GM18520 (cell line): Measurements from ENCODE around the gene LGALS1.

Experiments used
- ATAC-seq: cut with Tn5 transposase; IDR thresholded peaks from one replicate; pipeline ENCODE4 v1.9.1; 2021; ENCODE audit not compliant: unreplicated experiment

The LGALS1 gene

GRCh38 chr22:37674951-37675929 is at the start of gene LGALS1:
LGALS1 (plus strand) TSS chr22:37675636; CDS start chr22:37675703, 67 bp downstream.
- ATAC-seq, result peak; percentile 33

GRCh38 chr22:37625737-37626136 is 49.7 kb upstream of the LGALS1 start:
- ATAC-seq, result no peak

GRCh38 chr22:37626144-37626543 is 49.3 kb upstream of the LGALS1 start:
- no peak for ATAC-seq

GRCh38 chr22:37626556-37627075 is 48.8 kb upstream of the LGALS1 start:
- no peak for ATAC-seq

GRCh38 chr22:37627121-37627520 is 48.3 kb upstream of the LGALS1 start:
- ATAC-seq, result no peak

- ATAC-seq, result no peak
These were observed 47.9 kb upstream of the LGALS1 start for GRCh38 chr22:37627545-37627944.

GRCh38 chr22:37628830-37629229 is 46.6 kb upstream of the LGALS1 start:
- no peak for ATAC-seq

GRCh38 chr22:37629928-37630327 is 45.5 kb upstream of the LGALS1 start:
- no peak for ATAC-seq

- no peak for ATAC-seq
These were observed 44.5 kb upstream of the LGALS1 start for GRCh38 chr22:37630839-37631435.

- no peak for ATAC-seq
These were observed 43.8 kb upstream of the LGALS1 start for GRCh38 chr22:37631448-37632173.

- no peak for ATAC-seq
These were observed 43.0 kb upstream of the LGALS1 start for GRCh38 chr22:37632174-37633088.

GRCh38 chr22:37633089-37633624 is 42.3 kb upstream of the LGALS1 start:
- ATAC-seq, result peak; percentile 59

- ATAC-seq, result peak; percentile 41
These were observed 41.6 kb upstream of the LGALS1 start for GRCh38 chr22:37633625-37634416.

- ATAC-seq, result no peak
These were observed 41.0 kb upstream of the LGALS1 start for GRCh38 chr22:37634417-37634924.

- ATAC-seq, result no peak
These were observed 40.3 kb upstream of the LGALS1 start for GRCh38 chr22:37635157-37635556.

- no peak for ATAC-seq
These were observed 39.1 kb upstream of the LGALS1 start for GRCh38 chr22:37636186-37636948.

- ATAC-seq, result no peak
These were observed 38.5 kb upstream of the LGALS1 start for GRCh38 chr22:37636949-37637273.

- no peak for ATAC-seq
These were observed 36.9 kb upstream of the LGALS1 start for GRCh38 chr22:37638391-37639069.
